GM19023 (cell line): ENCODE results near the gene CPNE7.
"Not testable (repeated sequence)": the region's sequence is repeated elsewhere in the genome, so short reads cannot be mapped to it uniquely, and the experiment has no call there.

Experiments used
- ATAC-seq: cut with Tn5 transposase; IDR thresholded peaks from one replicate; pipeline ENCODE4 v1.9.1; 2021; ENCODE audit warnings: mild to moderate bottlenecking, moderate library complexity; ENCODE audit not compliant: unreplicated experiment

CPNE7 gene

GRCh38 chr16:89565256-89565505 is 10.4 kb upstream of the CPNE7 start:
- no peak for ATAC-seq

- no peak for ATAC-seq
Observed at GRCh38 chr16:89565506-89566372, 9.8 kb upstream of the CPNE7 start.

GRCh38 chr16:89567656-89568594 is 7.6 kb upstream of the CPNE7 start:
- no peak for ATAC-seq

GRCh38 chr16:89569506-89570341 is 5.8 kb upstream of the CPNE7 start:
- ATAC-seq, result no peak

GRCh38 chr16:89570342-89570923 is 5.1 kb upstream of the CPNE7 start:
- no peak for ATAC-seq

GRCh38 chr16:89570983-89571598 is 4.5 kb upstream of the CPNE7 start:
- not testable (repeated sequence) for ATAC-seq

- no peak for ATAC-seq
Observed at GRCh38 chr16:89571636-89572035, 3.9 kb upstream of the CPNE7 start.

- ATAC-seq, result no peak
Observed at GRCh38 chr16:89572073-89572484, 3.5 kb upstream of the CPNE7 start.

GRCh38 chr16:89572485-89573205 is 2.9 kb upstream of the CPNE7 start:
- ATAC-seq, result no peak

GRCh38 chr16:89573826-89574680 is 1.5 kb upstream of the CPNE7 start:
- no peak for ATAC-seq

- ATAC-seq, result peak; percentile 48
Observed at GRCh38 chr16:89574681-89575246, 794 bp upstream of the CPNE7 start.

GRCh38 chr16:89576153-89577054 is 846 bp downstream of the CPNE7 start:
- ATAC-seq, result no peak

GRCh38 chr16:89577055-89577759 is 1.6 kb downstream of the CPNE7 start:
- no peak for ATAC-seq

GRCh38 chr16:89579351-89579750 is 3.8 kb downstream of the CPNE7 start:
- no peak for ATAC-seq

- no peak for ATAC-seq
Observed at GRCh38 chr16:89581045-89581695, 5.6 kb downstream of the CPNE7 start.

GRCh38 chr16:89581861-89582563 is 6.5 kb downstream of the CPNE7 start:
- no peak for ATAC-seq
